8988T (cell line): ENCODE results near the gene ZG16B.
A peak's percentile ranks its signal among the peaks of the same experiment; 100 is the strongest.

ENCODE experiments used
- DNase-seq: peaks from one replicate; pipeline ENCODE4 v3.0.0; 2011

Gene ZG16B

GRCh38 chr16:2846511-2847310 is 16.6 kb downstream of the ZG16B start:
- DNase-seq: no peak

DNA sequence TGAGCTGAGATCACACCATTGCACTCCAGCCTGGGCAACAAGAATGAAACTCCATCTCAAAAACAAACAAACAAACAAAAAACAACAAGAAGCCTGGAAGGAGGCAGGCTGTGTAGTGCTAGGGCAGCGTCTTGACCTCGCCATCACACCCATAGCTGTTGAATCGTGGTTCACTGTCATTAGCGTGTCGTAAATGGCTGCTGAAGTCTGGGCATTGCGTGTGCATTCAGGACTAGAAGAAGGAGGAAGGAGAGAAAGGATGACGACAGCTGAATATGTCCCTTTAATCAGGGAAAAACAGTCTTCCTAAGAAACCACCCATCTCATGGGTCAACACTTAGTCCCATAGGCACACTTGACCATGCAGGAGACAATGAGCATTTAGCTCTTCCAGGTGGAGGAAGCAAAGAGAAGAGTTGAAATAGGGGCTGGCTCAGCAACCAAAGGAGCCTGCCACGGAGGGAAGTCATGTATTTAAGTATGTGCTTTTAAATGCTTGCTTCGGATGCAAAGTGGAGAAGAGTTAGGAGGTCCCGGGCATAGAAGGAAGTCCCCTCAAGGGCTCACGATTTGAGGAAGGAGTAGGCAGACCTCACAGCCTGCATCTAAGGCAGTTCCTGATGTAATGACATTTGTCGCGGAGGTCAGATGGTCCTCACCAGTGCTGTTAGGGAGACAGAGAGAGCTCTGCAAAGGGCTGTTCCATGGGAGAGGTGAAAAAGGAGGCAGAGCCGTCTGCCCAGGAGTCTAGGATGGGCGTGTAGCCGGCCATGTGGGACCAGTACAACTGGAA is 19.0 kb downstream of the ZG16B start:
- no peak for DNase-seq

DNA sequence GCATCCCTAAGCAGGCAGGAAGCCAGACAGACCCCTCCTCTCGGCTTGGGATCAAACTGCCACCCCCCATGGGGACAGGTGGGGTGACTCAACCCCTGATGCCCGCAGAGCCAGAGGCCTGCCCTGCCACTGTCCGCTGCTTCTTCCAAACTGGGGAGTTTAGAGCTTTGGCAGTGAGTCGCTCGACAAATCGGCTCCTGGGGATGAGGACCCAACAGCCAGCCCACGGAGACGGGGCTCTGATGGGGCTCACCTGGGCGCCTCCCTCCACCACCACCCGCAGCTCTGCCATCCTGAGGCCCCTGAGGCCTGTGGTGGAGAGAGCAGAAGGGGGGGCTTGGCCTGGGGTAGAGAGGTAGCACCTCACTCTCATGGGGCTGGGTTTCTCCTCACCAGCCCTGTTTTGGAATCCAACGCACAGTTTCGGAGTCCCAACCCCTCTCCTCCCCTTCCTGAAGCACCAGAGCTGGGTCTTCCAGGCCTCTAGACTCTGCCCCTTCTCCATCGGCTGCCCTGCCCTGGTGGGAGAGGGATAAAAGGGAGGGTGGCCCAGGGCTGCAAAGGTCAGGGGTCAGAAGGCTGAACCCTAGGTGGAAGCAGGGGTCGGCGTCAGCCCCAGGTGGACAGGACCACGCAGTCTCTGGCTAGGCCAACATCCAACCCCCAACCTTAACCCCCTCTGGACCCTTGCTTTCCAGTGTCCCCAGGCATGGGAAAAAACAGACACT is 22.1 kb downstream of the ZG16B start:
- DNase-seq: no peak

GRCh38 chr16:2852731-2853507 is 22.8 kb downstream of the ZG16B start:
- DNase-seq: no peak

GRCh38 chr16:2853531-2854073 is 23.5 kb downstream of the ZG16B start:
- DNase-seq: no peak

DNA sequence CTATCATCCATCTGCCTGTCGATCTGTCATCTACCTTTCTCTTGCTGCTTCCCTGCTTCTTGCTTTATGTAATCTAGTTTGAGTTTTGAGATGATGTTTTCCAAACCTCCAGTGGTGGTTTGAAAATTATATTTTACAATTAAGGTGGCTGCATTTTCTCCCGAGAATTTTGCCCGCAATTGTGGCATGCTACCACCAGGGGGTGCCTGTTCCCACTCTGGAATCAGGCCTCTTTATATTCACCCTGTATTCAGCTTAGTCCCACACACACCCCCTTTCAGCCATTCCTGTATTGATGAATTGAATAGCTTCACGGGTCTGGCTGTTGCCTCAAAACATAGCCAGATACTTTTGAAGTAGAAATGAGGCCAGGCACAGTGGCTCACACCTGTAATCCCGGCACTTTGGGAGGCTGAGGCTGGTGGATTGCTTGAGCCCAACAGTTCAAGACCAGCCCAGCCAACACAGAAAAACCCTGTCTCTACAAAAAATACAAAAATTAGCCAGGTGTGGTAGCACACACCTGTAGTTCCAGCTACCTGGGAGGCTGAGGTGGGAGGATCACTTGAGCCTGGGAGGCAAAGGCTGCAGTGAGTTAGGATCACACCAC is 24.7 kb downstream of the ZG16B start:
- no peak for DNase-seq

DNA sequence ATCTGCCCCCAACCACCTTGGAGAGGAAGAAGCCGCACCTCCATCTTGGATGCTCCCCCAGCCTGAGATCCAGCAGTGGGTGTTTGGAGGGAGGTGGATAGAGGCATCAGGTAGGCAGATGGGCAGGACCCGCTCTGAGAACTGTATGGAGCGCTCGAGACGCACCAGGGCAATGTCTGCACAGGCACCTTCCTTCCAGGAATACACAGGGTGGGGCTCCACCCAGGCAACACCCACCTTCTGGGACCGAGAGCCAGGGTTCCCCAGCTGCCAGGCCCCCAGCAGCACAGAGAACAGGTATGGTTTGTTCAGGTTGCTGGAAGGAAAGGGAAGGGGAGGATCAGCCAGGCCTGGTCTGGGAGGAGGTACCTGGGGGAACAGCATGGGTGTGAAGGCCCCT is 25.4 kb downstream of the ZG16B start:
- no peak for DNase-seq

- no peak for DNase-seq
Measured at GRCh38 chr16:2856061-2856670, 26.1 kb downstream of the ZG16B start.

DNA sequence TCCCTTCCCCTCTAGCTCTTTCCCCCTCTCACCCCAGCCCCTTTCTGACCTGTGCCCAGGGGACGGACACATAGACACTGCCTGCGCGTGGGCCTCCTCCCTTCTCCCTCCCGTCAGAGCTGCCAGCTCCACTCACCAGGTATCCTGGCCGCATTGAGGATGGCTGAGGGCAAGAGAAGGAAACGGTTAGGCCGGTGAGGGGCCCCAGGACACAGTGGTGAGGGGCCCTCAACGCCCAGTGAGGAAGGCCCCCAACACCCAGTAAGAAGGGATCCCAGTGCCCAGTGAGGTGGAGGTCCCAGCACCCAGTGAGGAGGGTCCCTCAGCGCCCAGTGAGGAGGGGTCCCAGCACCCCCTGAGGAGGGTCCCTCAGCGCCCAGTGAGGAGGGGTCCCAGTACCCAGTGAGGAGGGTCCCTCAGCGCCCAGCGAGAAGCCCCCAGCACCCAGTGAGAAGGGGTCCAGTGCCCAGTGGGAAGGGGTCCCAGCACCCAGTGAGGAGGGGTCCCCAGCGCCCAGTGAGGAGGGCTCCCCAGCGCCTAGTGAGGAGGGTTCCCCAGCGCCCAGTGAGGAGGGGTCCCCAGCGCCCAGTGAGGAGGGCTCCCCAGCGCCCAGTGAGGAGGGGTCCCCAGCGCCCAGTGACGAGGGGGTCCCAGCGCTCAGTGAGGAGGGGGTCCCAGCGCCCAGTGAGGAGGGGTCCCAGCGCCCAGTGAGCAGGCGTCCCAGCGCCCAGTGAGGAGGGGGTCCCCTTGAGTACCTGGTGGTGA is 26.8 kb downstream of the ZG16B start:
- no peak for DNase-seq

- no peak for DNase-seq
Measured at GRCh38 chr16:2857451-2858244, 27.5 kb downstream of the ZG16B start, which contains the start of gene PRSS22. PRSS22 (minus strand) TSS chr16:2858170; CDS start chr16:2858104, 66 bp downstream.

DNA sequence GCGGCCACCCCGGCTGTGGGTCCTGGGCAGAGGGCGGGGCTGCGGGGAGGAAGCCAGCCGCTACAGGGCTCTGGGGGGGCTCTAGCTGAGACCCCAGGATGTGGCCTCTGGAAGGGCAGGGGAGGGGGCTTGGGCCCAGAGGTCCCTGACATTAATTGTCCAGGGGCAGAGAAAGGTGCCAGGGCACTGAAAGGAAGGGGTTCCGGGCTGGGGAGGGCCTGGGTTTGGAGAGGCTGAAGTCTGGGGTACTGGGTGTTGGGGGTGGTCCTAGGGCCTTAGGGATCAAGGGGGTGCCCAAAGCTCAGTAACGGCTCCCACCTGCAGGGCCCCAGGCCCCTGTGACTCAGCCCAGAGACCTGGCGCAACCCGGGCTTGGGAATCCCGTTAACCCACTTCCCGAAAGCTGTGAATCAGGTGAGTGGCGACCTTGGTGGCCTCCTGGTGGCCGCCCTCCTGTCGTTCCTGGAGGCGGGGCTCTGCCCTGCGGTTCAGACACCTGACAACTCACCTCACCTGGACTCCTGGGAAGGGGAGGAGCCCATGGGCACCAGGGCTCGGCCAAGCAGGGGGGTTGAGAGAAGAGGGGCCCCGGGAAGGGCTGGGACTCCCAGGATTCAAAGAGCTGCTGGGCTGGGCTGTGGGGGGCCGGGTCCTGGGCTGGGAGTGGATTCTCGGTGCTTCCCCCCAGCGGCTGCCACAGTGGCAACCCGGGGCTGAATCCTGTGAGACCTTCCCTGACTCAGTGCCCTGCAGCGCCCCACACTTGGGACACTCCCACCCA is 28.3 kb downstream of the ZG16B start:
- DNase-seq: no peak

- DNase-seq: no peak
Measured at GRCh38 chr16:2859686-2860265, 29.7 kb downstream of the ZG16B start.

DNA sequence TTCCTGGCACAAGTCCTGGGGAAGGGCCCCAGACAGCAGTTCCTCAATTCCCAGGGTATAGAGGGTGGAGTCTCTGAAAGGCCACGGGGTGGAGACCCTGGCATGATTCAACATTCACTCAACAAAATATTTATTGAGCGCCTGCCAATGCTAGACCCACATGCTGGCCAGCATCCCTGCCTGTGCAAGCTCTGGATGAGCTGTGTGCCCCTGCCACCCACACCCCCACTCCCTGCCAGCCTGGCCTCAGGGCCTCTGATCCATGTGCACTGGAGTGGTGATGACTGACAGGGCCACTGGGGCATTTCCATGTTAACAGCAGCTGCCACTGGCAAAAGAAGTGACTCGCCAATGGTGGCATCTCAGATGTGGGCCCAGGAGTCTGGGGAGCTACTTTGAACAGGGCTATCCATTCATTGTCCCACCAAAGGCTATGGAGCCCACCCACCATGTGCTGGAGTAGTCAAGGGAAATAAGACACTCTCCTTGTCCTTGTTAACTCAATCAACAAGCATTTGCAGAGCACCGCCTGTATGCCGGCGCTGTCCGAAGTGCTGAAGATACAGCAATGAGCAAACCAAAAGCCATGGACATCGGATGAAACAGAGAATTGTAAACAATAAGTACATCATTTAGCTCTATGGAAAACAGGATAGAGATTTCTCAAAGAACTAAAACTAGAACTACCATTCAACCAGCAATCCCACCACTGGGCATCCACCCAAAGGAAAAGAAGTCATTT is 30.9 kb downstream of the ZG16B start:
- no peak for DNase-seq

GRCh38 chr16:2865651-2866050 is 35.5 kb downstream of the ZG16B start:
- DNase-seq: no peak

DNA sequence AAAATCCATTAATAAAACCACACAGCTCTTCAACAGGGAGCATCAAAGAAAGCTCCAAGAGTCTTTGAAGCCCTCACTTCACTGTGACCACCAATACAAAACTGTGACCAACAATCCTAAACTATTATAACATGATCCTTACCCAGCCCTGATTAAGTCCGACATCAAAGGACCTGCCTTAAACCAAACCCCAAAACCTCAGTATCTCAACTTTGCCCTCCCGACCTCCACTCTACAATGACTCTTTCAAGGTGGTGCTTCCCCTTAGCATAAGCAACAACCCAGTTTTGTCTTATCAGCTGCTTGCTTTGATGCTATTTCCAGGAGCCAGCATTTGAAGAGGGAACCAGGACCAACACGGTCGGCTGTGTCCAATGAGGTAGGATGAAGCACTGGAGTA is 36.3 kb downstream of the ZG16B start:
- DNase-seq: no peak

GRCh38 chr16:2867661-2867986 is 37.5 kb downstream of the ZG16B start:
- no peak for DNase-seq

- DNase-seq: peak; percentile 87
Measured at GRCh38 chr16:2867987-2868789, 38.1 kb downstream of the ZG16B start.
